ENCODE results near the gene LPXN.
A peak's percentile ranks its signal among the peaks of the same experiment; 100 is the strongest.

LPXN gene

DNA sequence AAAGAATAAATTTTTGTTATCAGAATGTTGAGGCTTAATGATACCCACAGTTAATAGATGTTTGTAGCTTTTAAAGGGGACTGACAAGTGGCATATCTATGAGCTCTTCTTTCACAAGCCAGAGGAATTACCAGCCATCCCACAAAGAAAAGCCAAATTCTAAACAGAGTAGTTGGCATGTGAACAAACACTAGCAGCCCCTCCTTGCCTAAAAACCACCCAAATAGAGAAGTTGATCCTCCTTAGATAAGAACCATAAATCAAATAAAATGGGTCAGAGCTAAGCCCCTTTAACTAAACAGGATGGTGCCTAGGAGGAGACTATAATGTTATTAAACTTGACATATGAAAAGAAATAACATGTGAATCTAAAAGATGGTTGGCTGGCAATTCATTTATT lies 11.4 kb downstream of the LPXN start:
- Mint-ChIP-seq H3K36me3 (peaks cover 21% of the 10 kb centered on the region), H3K27ac (peak overlapping the region; percentile 55), H3K4me1 (peaks cover 80% of the 10 kb centered on the region), H3K4me3 (peak overlapping the region; percentile 19), H3K27me3 (no peaks in the 10 kb centered on the region), H3K9me3 (no peaks in the 10 kb centered on the region)

DNA sequence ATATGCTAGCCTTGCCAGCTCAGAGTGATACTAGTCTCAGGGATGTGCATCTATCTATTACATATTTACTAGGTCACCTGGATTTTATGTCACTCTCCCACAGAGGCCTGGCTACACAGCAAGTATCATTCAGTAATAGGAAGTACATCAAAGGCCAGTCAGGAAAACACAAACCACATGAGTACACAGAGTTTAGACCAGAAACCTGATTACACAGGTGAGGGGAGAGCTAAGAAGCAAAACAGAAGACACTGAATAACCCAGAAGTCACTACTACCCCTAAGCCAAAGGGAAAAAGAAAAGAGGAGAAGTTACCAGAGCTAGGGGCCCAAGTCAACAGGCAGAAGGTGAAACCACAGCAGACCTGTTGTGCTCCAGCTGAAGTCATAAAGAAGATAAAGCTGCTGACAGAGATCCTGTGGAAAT lies 13.3 kb downstream of the LPXN start:
- no peaks in the 10 kb centered on the region for H3K9me3 Mint-ChIP-seq
- H3K27ac Mint-ChIP-seq = peak overlapping the region; percentile 89
- H3K4me3 Mint-ChIP-seq = peak overlapping the region; percentile 52
- H3K36me3 Mint-ChIP-seq = peaks cover 16% of the 10 kb centered on the region
- H3K27me3 Mint-ChIP-seq = no peaks in the 10 kb centered on the region
- H3K4me1 Mint-ChIP-seq = peaks cover 73% of the 10 kb centered on the region

DNA sequence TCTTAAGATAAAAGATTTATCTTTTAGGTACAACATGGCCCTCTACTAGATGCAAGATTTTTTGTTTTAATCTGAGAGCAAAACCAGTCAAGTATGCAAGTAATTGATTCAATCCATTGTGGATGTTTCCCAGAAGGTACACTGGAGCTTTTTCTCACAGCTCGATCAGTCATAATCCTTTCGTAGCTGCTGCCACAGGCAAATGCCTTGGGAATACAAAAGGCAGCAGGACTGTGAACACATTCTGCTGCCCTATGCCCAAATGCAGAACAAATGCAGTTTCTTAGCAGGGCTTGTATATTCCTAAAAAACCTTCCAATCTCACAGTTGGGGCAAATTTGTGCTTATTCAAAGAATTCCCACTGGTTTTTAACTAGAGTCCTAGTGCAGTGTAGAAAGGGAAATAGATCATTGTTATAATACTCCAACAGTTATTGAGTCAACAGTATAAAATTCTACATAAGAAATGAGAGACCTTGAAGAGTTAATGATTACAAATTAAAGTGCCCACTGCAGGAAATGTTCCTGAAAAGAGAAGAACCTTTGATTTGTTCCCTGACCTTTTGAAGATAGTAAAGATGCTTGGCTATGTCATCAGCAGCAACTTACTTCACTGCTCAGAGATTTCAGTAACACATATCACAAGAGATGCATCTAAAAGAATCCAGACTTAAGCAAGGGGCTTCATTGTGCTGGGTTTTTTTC lies 14.1 kb downstream of the LPXN start:
- Mint-ChIP-seq H3K4me1 (peaks cover 80% of the 10 kb centered on the region), H3K27ac (no peak overlapping the region), H3K36me3 (peaks cover 24% of the 10 kb centered on the region), H3K4me3 (peak overlapping the region; percentile 13), H3K27me3 (no peaks in the 10 kb centered on the region), H3K9me3 (no peaks in the 10 kb centered on the region)

DNA sequence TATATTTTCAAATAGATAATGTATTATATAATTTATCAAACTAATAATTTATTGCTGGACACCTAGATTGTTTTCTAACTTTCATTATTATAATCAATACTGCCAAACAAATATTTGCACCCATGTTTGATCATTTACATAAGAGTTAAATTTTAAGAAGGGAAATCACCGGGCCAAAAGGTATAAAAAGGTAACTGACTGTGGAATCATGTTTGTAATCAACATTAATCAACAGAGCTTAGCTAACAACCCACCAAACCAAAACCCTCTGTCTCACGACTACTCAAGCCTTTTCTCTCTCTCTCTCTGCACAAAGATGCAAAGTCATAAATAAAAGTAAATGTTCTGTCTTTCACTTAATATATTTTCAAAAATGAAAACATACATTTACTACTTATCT lies 14.8 kb downstream of the LPXN start:
- H3K27ac Mint-ChIP-seq = peak overlapping the region; percentile 8
- no peaks in the 10 kb centered on the region for H3K9me3 Mint-ChIP-seq
- H3K36me3 Mint-ChIP-seq = peaks cover 24% of the 10 kb centered on the region
- no peak overlapping the region for H3K4me3 Mint-ChIP-seq
- peaks cover 82% of the 10 kb centered on the region for H3K4me1 Mint-ChIP-seq
- no peaks in the 10 kb centered on the region for H3K27me3 Mint-ChIP-seq

DNA sequence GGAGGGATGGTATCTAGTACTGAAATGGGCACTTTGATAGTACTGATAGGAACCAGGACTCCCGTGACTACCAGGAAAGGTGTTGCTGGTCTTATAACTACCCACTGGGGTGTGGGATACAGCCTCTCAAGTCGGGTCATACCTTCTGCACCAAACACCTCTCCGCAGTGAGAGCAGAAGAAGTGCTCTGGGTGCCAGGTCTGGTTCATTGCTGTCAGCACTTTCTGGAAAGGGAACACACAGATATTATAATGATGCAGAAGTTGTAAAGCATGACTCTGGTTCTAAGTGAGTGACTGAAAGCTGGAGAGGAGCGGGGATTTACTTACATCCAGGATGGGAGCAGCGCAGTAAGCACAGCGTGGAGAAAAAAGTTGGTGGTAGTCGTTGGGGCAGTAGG lies 26.0 kb downstream of the LPXN start:
- no peaks in the 10 kb centered on the region for H3K9me3 Mint-ChIP-seq
- peaks cover 55% of the 10 kb centered on the region for H3K36me3 Mint-ChIP-seq
- no peak overlapping the region for H3K27ac Mint-ChIP-seq
- no peaks in the 10 kb centered on the region for H3K27me3 Mint-ChIP-seq
- no peak overlapping the region for H3K4me3 Mint-ChIP-seq
- H3K4me1 Mint-ChIP-seq = peaks cover 48% of the 10 kb centered on the region

DNA sequence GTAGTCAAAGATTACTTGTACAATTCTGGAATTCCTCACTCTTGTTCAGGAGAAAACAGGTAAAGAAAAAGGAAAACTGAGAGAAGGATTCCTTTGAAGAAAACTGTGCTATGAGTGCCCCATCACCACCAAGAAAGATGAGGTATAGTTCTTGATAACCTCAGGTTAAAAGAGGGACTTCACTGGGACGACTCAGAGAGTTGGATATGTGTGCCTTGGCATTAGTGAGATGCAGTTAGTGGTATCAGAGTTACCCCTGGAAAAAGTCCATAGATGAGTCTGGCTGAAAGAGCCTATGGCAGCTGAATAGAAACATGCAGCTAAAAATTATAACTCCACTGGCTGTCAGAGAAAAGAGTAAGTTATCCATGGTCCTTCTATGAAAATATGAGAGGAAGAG lies 28.8 kb downstream of the LPXN start:
- H3K27ac Mint-ChIP-seq = no peak overlapping the region
- H3K36me3 Mint-ChIP-seq = peaks cover 55% of the 10 kb centered on the region
- no peaks in the 10 kb centered on the region for H3K27me3 Mint-ChIP-seq
- no peaks in the 10 kb centered on the region for H3K9me3 Mint-ChIP-seq
- H3K4me1 Mint-ChIP-seq = peaks cover 50% of the 10 kb centered on the region
- H3K4me3 Mint-ChIP-seq = no peak overlapping the region

DNA sequence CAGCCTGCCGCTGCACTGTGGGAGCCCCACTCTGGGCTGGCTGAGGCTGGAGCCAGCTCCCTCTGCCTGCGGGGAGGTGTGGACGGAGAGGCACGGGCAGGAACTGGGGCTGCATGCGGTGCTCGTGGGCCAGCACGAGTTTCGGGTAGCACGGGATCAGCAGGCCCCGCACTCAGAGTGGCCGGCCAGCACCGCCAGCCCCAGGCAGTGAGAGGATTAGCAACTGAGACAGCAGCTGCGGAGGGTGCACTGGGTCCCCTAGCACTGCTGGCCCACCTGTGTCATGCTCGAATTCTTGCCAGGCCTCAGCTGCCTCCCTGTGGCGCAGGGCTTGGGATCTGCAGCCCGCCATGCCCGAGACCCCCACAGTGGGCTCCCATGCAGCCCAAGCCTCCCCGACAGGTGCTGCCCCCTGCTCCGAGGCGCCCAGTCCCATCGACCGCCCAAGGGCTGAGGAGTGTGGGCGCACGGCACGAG lies 43.8 kb downstream of the LPXN start:
- no peak overlapping the region for H3K4me3 Mint-ChIP-seq
- peaks cover 60% of the 10 kb centered on the region for H3K36me3 Mint-ChIP-seq
- H3K27ac Mint-ChIP-seq = no peak overlapping the region
- peaks cover 67% of the 10 kb centered on the region for H3K4me1 Mint-ChIP-seq
- no peaks in the 10 kb centered on the region for H3K27me3 Mint-ChIP-seq
- peaks cover 4% of the 10 kb centered on the region for H3K9me3 Mint-ChIP-seq

DNA sequence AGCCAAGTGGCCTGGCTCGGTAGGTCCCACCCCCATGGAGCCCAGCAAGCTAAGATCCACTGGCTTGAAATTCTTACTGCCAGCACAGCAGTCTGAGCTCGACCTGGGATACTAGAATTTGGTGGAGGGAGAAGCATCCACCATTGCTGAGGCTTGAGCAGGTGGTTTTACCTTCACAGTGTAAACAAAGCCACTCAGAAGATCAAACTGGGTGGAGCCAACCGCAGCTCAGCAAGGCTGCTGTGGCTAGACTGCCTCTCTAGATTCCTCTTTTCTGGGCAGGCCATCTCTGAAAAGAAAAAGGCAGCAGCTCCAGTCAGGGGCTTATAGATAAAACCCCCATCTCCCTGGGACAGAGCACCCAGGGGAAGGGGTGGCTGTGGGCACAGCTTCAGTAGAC lies 45.4 kb downstream of the LPXN start:
- Mint-ChIP-seq H3K4me3 (peak overlapping the region; percentile 33), H3K27me3 (no peaks in the 10 kb centered on the region), H3K4me1 (peaks cover 60% of the 10 kb centered on the region), H3K27ac (no peak overlapping the region), H3K9me3 (peaks cover 4% of the 10 kb centered on the region), H3K36me3 (peaks cover 48% of the 10 kb centered on the region)

DNA sequence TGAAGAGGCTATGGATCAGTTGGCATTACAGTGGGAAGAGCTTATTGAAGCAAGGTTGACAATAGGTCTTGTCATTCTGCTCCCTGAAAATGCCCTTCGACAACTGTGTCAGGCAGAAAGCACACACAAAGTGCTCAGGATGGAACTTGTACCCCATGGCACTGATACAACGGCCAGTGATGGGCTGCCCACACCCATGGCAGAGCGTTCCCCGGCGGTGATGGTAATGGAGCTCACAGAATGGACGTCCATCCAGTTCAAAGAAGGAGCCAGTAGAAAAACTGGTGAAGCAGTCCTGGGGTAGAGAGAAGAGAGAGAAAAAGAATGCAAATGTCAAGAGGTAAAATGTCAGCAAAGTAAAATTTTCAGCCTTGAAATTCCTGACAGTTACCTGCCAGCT lies 48.2 kb downstream of the LPXN start:
- no peak overlapping the region for H3K4me3 Mint-ChIP-seq
- peaks cover 25% of the 10 kb centered on the region for H3K36me3 Mint-ChIP-seq
- no peaks in the 10 kb centered on the region for H3K9me3 Mint-ChIP-seq
- peak overlapping the region; percentile 14 for H3K27ac Mint-ChIP-seq
- peaks cover 61% of the 10 kb centered on the region for H3K4me1 Mint-ChIP-seq
- H3K27me3 Mint-ChIP-seq = no peaks in the 10 kb centered on the region

DNA sequence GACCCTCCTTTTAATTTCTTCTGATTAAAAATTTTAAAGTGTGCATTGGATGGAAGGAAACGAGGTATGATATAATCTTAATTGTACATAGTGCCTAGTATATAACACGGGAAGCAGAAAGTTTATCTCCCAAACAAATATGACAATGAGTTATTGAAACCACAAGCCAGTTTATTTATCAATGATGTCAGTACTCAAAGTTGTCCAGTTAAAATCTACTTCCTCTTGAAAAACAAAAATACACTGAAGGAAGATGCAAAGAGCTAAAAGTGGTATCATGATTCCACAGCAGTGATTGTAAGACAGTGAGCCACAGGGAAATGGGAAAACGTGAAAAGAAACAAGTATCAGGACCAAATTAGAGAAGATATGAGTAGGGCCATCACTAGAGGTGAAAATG lies 48.9 kb downstream of the LPXN start:
- Mint-ChIP-seq H3K27me3 (no peaks in the 10 kb centered on the region), H3K27ac (peak overlapping the region; percentile 19), H3K36me3 (peaks cover 25% of the 10 kb centered on the region), H3K4me1 (peaks cover 68% of the 10 kb centered on the region), H3K4me3 (no peak overlapping the region), H3K9me3 (no peaks in the 10 kb centered on the region)

DNA sequence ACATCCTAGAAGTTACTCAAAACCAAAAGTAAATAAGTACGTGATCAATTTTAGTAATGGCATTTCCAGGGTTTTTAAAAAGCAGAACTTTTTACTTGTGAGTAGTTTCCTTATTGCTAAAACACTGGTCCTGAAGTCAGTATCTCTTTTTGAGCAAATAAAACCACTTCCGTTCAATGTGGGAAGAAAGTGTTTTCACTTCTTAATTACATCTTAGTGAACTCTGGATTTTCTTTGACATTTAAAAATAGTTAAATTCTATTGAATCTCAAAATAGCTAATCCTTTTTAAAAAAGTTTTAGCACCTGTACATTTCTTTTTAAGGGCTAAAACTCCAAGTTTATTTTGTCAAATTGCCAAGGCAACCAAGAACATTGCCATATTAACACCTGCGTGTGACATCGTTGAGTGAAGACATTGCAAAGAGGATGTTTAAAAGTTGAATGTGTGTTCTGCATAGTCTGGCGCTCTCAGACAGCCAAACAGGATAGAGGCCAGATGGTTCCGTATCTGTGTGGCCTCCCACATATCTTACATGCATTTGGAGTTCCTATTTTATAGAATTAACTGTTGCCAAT lies 50.5 kb downstream of the LPXN start:
- peaks cover 17% of the 10 kb centered on the region for H3K36me3 Mint-ChIP-seq
- peaks cover 65% of the 10 kb centered on the region for H3K4me1 Mint-ChIP-seq
- peak overlapping the region; percentile 92 for H3K4me3 Mint-ChIP-seq
- no peaks in the 10 kb centered on the region for H3K27me3 Mint-ChIP-seq
- H3K9me3 Mint-ChIP-seq = no peaks in the 10 kb centered on the region
- H3K27ac Mint-ChIP-seq = peak overlapping the region; percentile 95

DNA sequence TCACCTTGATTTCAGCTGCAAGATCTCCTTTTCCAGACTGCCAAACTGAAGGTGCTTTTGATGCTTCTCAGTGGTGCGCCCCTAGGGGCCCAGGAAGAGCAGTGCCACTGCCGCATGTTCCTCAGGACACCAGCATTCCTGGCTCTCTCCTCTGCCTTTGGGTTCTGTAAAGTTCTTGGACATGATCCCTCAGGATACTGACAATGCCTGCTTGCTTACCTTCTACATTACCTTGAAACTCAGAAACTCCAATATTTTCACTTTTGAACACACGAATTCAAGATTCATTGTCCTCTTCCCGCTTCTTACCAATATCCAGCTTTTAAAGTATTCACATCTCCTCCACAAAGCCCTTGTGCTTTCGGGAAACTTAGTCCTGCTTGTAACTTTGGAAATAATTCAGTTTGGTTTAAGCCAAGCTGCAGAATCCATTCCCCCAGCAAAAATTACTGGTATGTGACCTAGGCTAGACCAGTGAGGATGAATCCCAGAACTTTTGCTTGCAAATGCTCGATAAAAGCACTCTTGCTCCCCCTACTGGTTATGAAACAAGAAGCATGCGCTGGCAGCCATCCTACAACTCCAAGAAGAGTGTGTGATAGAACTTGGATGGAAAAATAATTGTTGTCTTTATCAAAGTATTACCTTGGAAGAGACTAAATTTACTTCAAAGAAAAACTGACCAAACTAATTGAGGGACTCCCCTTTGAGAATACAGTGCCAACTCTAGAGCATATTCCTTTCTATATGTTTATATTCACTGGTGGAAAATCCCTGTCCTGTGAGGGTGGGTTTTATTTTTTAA lies 51.2 kb downstream of the LPXN start:
- no peaks in the 10 kb centered on the region for H3K27me3 Mint-ChIP-seq
- H3K9me3 Mint-ChIP-seq = no peaks in the 10 kb centered on the region
- peaks cover 59% of the 10 kb centered on the region for H3K4me1 Mint-ChIP-seq
- H3K4me3 Mint-ChIP-seq = peak overlapping the region; percentile 92
- peak overlapping the region; percentile 95 for H3K27ac Mint-ChIP-seq
- peaks cover 11% of the 10 kb centered on the region for H3K36me3 Mint-ChIP-seq

DNA sequence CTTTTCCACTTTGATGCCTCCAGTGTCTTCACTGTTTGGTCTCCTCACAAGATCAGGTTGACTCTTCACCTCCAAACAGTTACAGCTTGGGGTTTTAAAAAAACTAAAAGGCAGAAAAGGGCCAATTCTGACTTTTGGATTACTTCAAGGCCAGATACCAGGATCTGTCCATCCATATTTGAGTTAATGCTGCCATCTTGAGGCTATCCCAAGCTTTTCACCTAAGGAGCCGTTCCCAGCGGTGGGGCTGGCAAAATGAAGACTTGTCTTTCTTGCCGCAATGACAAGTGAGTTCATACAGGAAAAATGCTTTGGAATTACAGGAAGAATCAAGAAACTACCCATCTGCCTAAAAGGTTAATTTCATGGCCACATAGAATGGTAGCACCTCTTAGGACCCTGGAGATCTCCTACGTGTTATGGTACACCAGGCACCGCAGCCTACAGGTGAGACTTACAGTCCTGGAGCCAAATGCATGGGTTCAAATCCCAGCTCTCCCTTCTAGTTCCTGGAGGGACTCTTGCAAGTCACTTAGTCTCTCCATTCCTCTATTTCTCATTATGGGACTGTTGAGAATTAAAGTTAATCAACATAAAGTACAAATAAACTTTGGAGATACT lies 61.8 kb downstream of the LPXN start:
- no peak overlapping the region for H3K27ac Mint-ChIP-seq
- peaks cover 1% of the 10 kb centered on the region for H3K36me3 Mint-ChIP-seq
- H3K4me1 Mint-ChIP-seq = no peaks in the 10 kb centered on the region
- H3K4me3 Mint-ChIP-seq = no peak overlapping the region
- H3K9me3 Mint-ChIP-seq = no peaks in the 10 kb centered on the region
- H3K27me3 Mint-ChIP-seq = no peaks in the 10 kb centered on the region

DNA sequence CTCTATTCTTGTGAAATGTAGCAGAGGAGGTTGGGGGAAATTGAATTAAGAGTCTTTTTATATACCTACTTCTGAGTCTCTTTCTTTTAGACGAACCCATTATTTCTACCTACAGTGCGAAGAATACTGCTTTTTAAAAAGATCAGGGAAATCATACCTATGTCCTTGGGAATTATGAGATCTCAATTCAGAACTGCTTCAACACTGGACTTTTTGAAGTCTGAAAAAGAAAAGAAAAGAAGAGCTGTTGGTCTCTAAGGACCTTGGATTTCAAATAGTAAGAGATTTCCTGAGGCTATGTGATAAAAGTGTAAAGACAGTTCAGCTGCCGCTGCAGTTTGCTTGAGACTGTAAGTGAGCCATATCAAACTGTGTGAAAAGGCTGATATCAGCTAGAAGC lies 64.0 kb downstream of the LPXN start:
- Mint-ChIP-seq H3K36me3 (peaks cover 9% of the 10 kb centered on the region), H3K4me3 (no peak overlapping the region), H3K27ac (no peak overlapping the region), H3K4me1 (no peaks in the 10 kb centered on the region), H3K9me3 (no peaks in the 10 kb centered on the region), H3K27me3 (no peaks in the 10 kb centered on the region)

DNA sequence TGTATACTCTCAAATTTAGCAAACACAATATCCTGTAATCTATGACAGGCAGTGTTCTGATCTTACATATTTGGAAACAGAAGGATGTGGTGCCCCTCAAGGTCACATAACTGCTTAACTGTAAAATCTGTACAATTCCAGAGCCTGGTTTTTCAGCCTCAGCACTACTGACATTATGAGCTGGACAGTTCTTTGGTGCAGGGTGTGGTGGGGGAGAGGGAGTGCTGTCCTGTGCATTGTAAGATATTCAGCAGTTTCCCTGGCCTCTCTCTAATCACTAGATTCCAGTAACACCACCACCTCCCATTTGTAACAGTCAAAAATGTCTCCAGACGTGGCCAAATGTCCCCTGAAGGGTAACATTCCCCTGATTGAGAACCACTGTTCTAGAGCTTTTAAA lies 65.9 kb downstream of the LPXN start:
- Mint-ChIP-seq H3K4me3 (no peak overlapping the region), H3K4me1 (no peaks in the 10 kb centered on the region), H3K36me3 (peaks cover 9% of the 10 kb centered on the region), H3K9me3 (no peaks in the 10 kb centered on the region), H3K27me3 (no peaks in the 10 kb centered on the region), H3K27ac (no peak overlapping the region)

DNA sequence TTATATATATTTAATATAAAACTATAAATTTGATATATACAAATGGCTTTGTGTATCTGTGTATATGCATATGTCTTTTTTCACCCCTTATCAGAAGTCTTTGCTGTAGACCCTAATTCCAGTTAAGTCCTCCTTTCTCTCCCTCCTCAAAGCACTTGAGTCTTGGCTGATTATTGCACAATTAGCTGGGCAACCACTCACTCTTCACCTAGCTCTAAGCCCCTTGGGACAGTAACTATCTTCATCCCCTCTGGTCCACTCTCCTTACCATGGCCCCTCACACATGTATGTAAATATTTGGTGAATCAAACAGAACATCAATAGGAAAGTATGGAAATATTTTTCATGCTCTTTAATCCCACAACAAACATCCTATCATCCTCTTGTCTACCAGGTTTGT lies 66.8 kb downstream of the LPXN start:
- no peak overlapping the region for H3K27ac Mint-ChIP-seq

More for the DNA sequence above, 66.8 kb downstream of the LPXN start:
- Mint-ChIP-seq H3K4me3 (no peak overlapping the region), H3K36me3 (peaks cover 9% of the 10 kb centered on the region), H3K9me3 (no peaks in the 10 kb centered on the region), H3K27me3 (no peaks in the 10 kb centered on the region), H3K4me1 (no peaks in the 10 kb centered on the region)

Measured in activated naive CD4-positive, alpha-beta T cell treated with anti-CD3 and anti-CD28 coated beads, Interleukin-2, amount 50 U/mL, for 24 hours (primary cell).